CD4-positive, CD25-positive, alpha-beta regulatory T cell (primary cell): ENCODE data around the gene CSF3. TPM values are rescaled to one million over a fixed set of nuclear protein-coding genes. Genes with fewer than 3 reads are reported as not detected.
A peak's percentile ranks its signal among the peaks of the same experiment; 100 is the strongest.

Source experiments
- ATAC-seq, 2 donors: fragments of 150-1000 bp; cut with Tn5 transposase; one replicate each; pipeline ENCODE4 v1.10.0; 2021; ENCODE audit warnings: low read depth in 2 of 2, moderate number of reproducible peaks in 2 of 2, moderate library complexity in 1 of 2
- DNase-seq, 3 donors: peaks; one replicate each; pipeline versions ENCODE4 v3.0.0 to v3.0.0-alpha.2; 2012 to 2022; ENCODE audit warnings: mixed read lengths in 1 of 3
- H3K27ac ChIP-seq: one replicate; pipeline ENCODE4 v1.7.0; 2013; ENCODE audit warnings: mild to moderate bottlenecking, low read length; ENCODE audit not compliant: insufficient read depth, poor library complexity, severe bottlenecking
- H3K27me3 ChIP-seq: one replicate; pipeline ENCODE4 v1.7.0; 2013; ENCODE audit warnings: low read length; ENCODE audit not compliant: control insufficient read depth, insufficient read depth
- H3K36me3 ChIP-seq: one replicate; pipeline ENCODE4 v1.7.0; 2013; ENCODE audit warnings: mild to moderate bottlenecking, low read length, moderate library complexity; ENCODE audit not compliant: control insufficient read depth, insufficient read depth
- H3K4me1 ChIP-seq: 2 replicates; pipeline ENCODE4 v1.7.0; 2013; ENCODE audit warnings: mild to moderate bottlenecking, low read length; ENCODE audit not compliant: insufficient read depth, control insufficient read depth, poor library complexity, severe bottlenecking
- H3K4me3 ChIP-seq: one replicate; pipeline ENCODE4 v1.7.0; 2013; ENCODE audit warnings: low read depth, mild to moderate bottlenecking, low read length, moderate library complexity
- H3K9me3 ChIP-seq, 2 experiments: 1 replicate in 1 of 2; 2 replicates in 1 of 2; pipeline ENCODE4 v1.7.0; 2013; ENCODE audit warnings: low read length in 2 of 2, mild to moderate bottlenecking in 1 of 2, moderate library complexity in 1 of 2; ENCODE audit not compliant: control insufficient read depth in 2 of 2
- H3K27ac Mint-ChIP-seq, 3 donors: one replicate each; pipeline ENCODE4 v1.8.0; 2020 to 2022; ENCODE audit warnings: mild to moderate bottlenecking in 3 of 3, mixed read lengths in 3 of 3, moderate library complexity in 2 of 3
- H3K27me3 Mint-ChIP-seq: one replicate; pipeline ENCODE4 v1.8.0; 2022; ENCODE audit warnings: mild to moderate bottlenecking, mixed read lengths
- H3K36me3 Mint-ChIP-seq: one replicate; pipeline ENCODE4 v1.8.0; 2020; ENCODE audit warnings: mixed read lengths
- H3K4me1 Mint-ChIP-seq, 4 donors: one replicate each; pipeline ENCODE4 v1.8.0; 2020 to 2022; ENCODE audit warnings: mixed read lengths in 4 of 4, mild to moderate bottlenecking in 1 of 4
- H3K4me3 Mint-ChIP-seq, 4 donors: one replicate each; pipeline ENCODE4 v1.8.0; 2020 to 2022; ENCODE audit warnings: mild to moderate bottlenecking in 4 of 4, mixed read lengths in 4 of 4, moderate library complexity in 3 of 4
- H3K9me3 Mint-ChIP-seq, 7 donors: one replicate each; pipeline ENCODE4 v1.8.0; 2020 to 2022; ENCODE audit warnings: mixed read lengths in 7 of 7, mild to moderate bottlenecking in 3 of 7, moderate library complexity in 2 of 7
- polyA plus RNA-seq, 4 donors: library from polyadenylated mRNA; unstranded; fragments of 300-500 nt; fragmentation: Illumina TruSeq; gene quantifications; one replicate each; pipeline ENCODE4 v1.2.3, GENCODE V29; 2021
- total RNA-seq: library from RNA; stranded (reverse); gene quantifications from one replicate; pipeline ENCODE4 v1.2.3, GENCODE V29; 2022

Gene CSF3
- total and polyA plus RNA-seq, 5 donors from 2014 or later: not detected

GRCh38 chr17:40035162-40035559, 19.9 kb downstream of the CSF3 start:
- Mint-ChIP-seq H3K27me3 (no peaks in the 10 kb centered on the region), H3K4me1 (peaks cover 0 to 4% (median 1%) of the 10 kb centered on the region in 4 donors), H3K36me3 (peaks cover 17% of the 10 kb centered on the region), H3K27ac (no peak overlapping the region), H3K9me3 (no peaks in the 10 kb centered on the region), H3K4me3 (no peak overlapping the region)
- no peaks in the 10 kb centered on the region for H3K9me3 ChIP-seq
- H3K27ac ChIP-seq: no peak overlapping the region
- no peak overlapping the region for H3K4me3 ChIP-seq
- DNase-seq (no peak), ATAC-seq (no peak)
- peaks cover 44% of the 10 kb centered on the region for H3K36me3 ChIP-seq
- no peaks in the 10 kb centered on the region for H3K4me1 ChIP-seq
- H3K27me3 ChIP-seq: no peaks in the 10 kb centered on the region

GRCh38 chr17:40038882-40039513, 23.8 kb downstream of the CSF3 start:
- Histone ChIP-seq H3K27ac (no peak overlapping the region), H3K36me3 (peaks cover 20% of the 10 kb centered on the region), H3K4me1 (no peaks in the 10 kb centered on the region), H3K9me3 (no peaks in the 10 kb centered on the region), H3K27me3 (no peaks in the 10 kb centered on the region), H3K4me3 (no peak overlapping the region)
- H3K9me3 Mint-ChIP-seq: no peaks in the 10 kb centered on the region
- H3K27ac Mint-ChIP-seq: peak overlapping the region in 1 of 3 donors; percentile 3
- no peak for DNase-seq
- H3K36me3 Mint-ChIP-seq: peaks cover 14% of the 10 kb centered on the region
- H3K4me3 Mint-ChIP-seq: no peak overlapping the region
- no peak for ATAC-seq
- peaks cover 0 to 9% (median under 1%) of the 10 kb centered on the region in 4 donors for H3K4me1 Mint-ChIP-seq
- no peaks in the 10 kb centered on the region for H3K27me3 Mint-ChIP-seq

GRCh38 chr17:40041196-40041595, 26.0 kb downstream of the CSF3 start:
- Mint-ChIP-seq H3K27ac (peak overlapping the region in 1 of 3 donors; percentile 76), H3K27me3 (no peaks in the 10 kb centered on the region), H3K4me1 (peaks cover 0 to 8% (median 0%) of the 10 kb centered on the region in 4 donors), H3K9me3 (no peaks in the 10 kb centered on the region), H3K4me3 (no peak overlapping the region), H3K36me3 (peaks cover 13% of the 10 kb centered on the region)
- H3K9me3 ChIP-seq: no peaks in the 10 kb centered on the region
- no peak for ATAC-seq
- no peaks in the 10 kb centered on the region for H3K4me1 ChIP-seq
- H3K36me3 ChIP-seq: peaks cover 6% of the 10 kb centered on the region
- H3K27ac ChIP-seq: no peak overlapping the region
- DNase-seq: no peak
- no peaks in the 10 kb centered on the region for H3K27me3 ChIP-seq
- no peak overlapping the region for H3K4me3 ChIP-seq

GRCh38 chr17:40056379-40057015, 41.3 kb downstream of the CSF3 start:
- ATAC-seq (no peak), DNase-seq (no peak)
- H3K4me1 Mint-ChIP-seq: peaks cover 5 to 31% (median 10%) of the 10 kb centered on the region in 4 donors
- peak overlapping the region in 3 of 4 donors; percentile 19 to 74 (median 52) for H3K4me3 Mint-ChIP-seq
- Histone ChIP-seq H3K27ac (no peak overlapping the region), H3K9me3 (no peaks in the 10 kb centered on the region), H3K36me3 (peaks cover 2% of the 10 kb centered on the region), H3K4me1 (peaks cover 13% of the 10 kb centered on the region), H3K4me3 (no peak overlapping the region), H3K27me3 (no peaks in the 10 kb centered on the region)
- no peak overlapping the region for H3K27ac Mint-ChIP-seq
- peaks cover 17% of the 10 kb centered on the region for H3K27me3 Mint-ChIP-seq
- peaks cover 6% of the 10 kb centered on the region for H3K36me3 Mint-ChIP-seq
- H3K9me3 Mint-ChIP-seq: no peaks in the 10 kb centered on the region

GRCh38 chr17:40058186-40058784, 43.0 kb downstream of the CSF3 start:
- Histone ChIP-seq H3K4me1 (peaks cover 22% of the 10 kb centered on the region), H3K4me3 (no peak overlapping the region), H3K9me3 (no peaks in the 10 kb centered on the region), H3K27ac (no peak overlapping the region), H3K27me3 (no peaks in the 10 kb centered on the region), H3K36me3 (no peaks in the 10 kb centered on the region)
- no peak overlapping the region for H3K27ac Mint-ChIP-seq
- H3K36me3 Mint-ChIP-seq: no peaks in the 10 kb centered on the region
- ATAC-seq: no peak
- H3K4me1 Mint-ChIP-seq: peaks cover 5 to 30% (median 14%) of the 10 kb centered on the region in 4 donors
- no peak for DNase-seq
- H3K9me3 Mint-ChIP-seq: no peaks in the 10 kb centered on the region
- H3K27me3 Mint-ChIP-seq: peaks cover 17% of the 10 kb centered on the region
- H3K4me3 Mint-ChIP-seq: peak overlapping the region in 1 of 4 donors; percentile 22

- Histone ChIP-seq H3K36me3 (no peaks in the 10 kb centered on the region), H3K9me3 (no peaks in the 10 kb centered on the region), H3K27me3 (no peaks in the 10 kb centered on the region), H3K27ac (no peak overlapping the region), H3K4me3 (no peak overlapping the region), H3K4me1 (peaks cover 23% of the 10 kb centered on the region)
- Mint-ChIP-seq H3K9me3 (peaks cover 0 to 2% (median 0%) of the 10 kb centered on the region in 7 donors), H3K4me3 (peak overlapping the region in 1 of 4 donors; percentile 22), H3K27me3 (peaks cover 17% of the 10 kb centered on the region), H3K4me1 (peaks cover 5 to 32% (median 16%) of the 10 kb centered on the region in 4 donors), H3K36me3 (no peaks in the 10 kb centered on the region), H3K27ac (no peak overlapping the region)
- no peak for DNase-seq
- ATAC-seq: no peak
Measured at GRCh38 chr17:40058865-40059264, 43.6 kb downstream of the CSF3 start.

GRCh38 chr17:40059729-40060475, 44.7 kb downstream of the CSF3 start:
- no peaks in the 10 kb centered on the region for H3K36me3 ChIP-seq
- Mint-ChIP-seq H3K27me3 (peaks cover 17% of the 10 kb centered on the region), H3K36me3 (peaks cover 4% of the 10 kb centered on the region), H3K27ac (no peak overlapping the region), H3K9me3 (peaks cover 0 to 2% (median 0%) of the 10 kb centered on the region in 7 donors), H3K4me1 (peaks cover 9 to 33% (median 21%) of the 10 kb centered on the region in 4 donors), H3K4me3 (peak overlapping the region; percentile 52 to 80 (median 66))
- no peak overlapping the region for H3K4me3 ChIP-seq
- no peaks in the 10 kb centered on the region for H3K27me3 ChIP-seq
- H3K9me3 ChIP-seq: no peaks in the 10 kb centered on the region
- no peak for DNase-seq
- no peak overlapping the region for H3K27ac ChIP-seq
- no peak for ATAC-seq
- H3K4me1 ChIP-seq: peaks cover 28% of the 10 kb centered on the region
